IMR-90 (cell line): ENCODE measurements around the gene ACOT7. TPM values are rescaled to one million over a fixed set of nuclear protein-coding genes. Genes with fewer than 3 reads are reported as not detected.

Source experiments
- ATAC-seq: fragments of 200-7000 bp; cut with Tn5 transposase; 2 replicates; pipeline ENCODE4 v1.9.1; 2020; ENCODE audit warnings: low read depth, mild to moderate bottlenecking, moderate library complexity
- BruUV-seq: library from RNA; stranded (reverse); fragments of 400-500 nt; replicated peaks from 2 replicates; lab custom pipeline; 2021; lab: Mats Ljungman, UMichigan
- CTCF ChIA-PET: fragments of 300-600 bp; formaldehyde crosslinking; extraction: SDS; loops from one replicate; lab custom pipeline; 2021; ENCODE audit warnings: antibody characterized with exemption; lab: Yijun Ruan, JAX
- POLR2A ChIA-PET: fragments of 300-600 bp; sonication (Branson Sonifier 250); formaldehyde crosslinking; loops from one replicate; lab custom pipeline; 2022; ENCODE audit warnings: antibody characterized with exemption; ENCODE audit not compliant: unreplicated experiment; lab: Charles Lee
- DNase-seq: peaks from one replicate; pipeline ENCODE4 v3.0.0; 2013
- H2AFZ ChIP-seq: replicated peaks from 2 replicates; pipeline ENCODE3; 2013; ENCODE audit warnings: low read length, mild to moderate bottlenecking; ENCODE audit not compliant: poor library complexity
- H2AK5ac ChIP-seq: 2 replicates; pipeline ENCODE4 v1.6.1; 2013; ENCODE audit warnings: low read depth, low read length, inconsistent platforms
- H2AK9ac ChIP-seq: replicated peaks from 2 replicates; pipeline ENCODE3; 2013; ENCODE audit warnings: mild to moderate bottlenecking, low read depth, low read length, moderate library complexity; ENCODE audit not compliant: poor library complexity
- H2BK120ac ChIP-seq: 2 replicates; pipeline ENCODE4 v1.6.1; 2013; ENCODE audit warnings: low read depth, low read length, inconsistent platforms
- H2BK15ac ChIP-seq: 3 replicates; pipeline ENCODE4 v1.6.1; 2013; ENCODE audit warnings: low read depth, low read length, inconsistent platforms
- H2BK20ac ChIP-seq: 2 replicates; pipeline ENCODE4 v1.6.1; 2013; ENCODE audit warnings: low read depth, mild to moderate bottlenecking, inconsistent platforms, low read length, moderate library complexity
- H2BK5ac ChIP-seq: 2 replicates; pipeline ENCODE4 v1.6.1; 2013; ENCODE audit warnings: mild to moderate bottlenecking, low read depth, low read length, inconsistent platforms; ENCODE audit not compliant: poor library complexity, severe bottlenecking
- H3K14ac ChIP-seq: replicated peaks from 2 replicates; pipeline ENCODE4 v1.6.1; 2013; ENCODE audit warnings: low read depth, low read length, inconsistent platforms
- H3K18ac ChIP-seq: 2 replicates; pipeline ENCODE4 v1.6.1; 2013; ENCODE audit warnings: low read depth, low read length, control low read depth
- H3K23ac ChIP-seq: 2 replicates; pipeline ENCODE4 v1.6.1; 2013; ENCODE audit warnings: low read depth, low read length, inconsistent platforms
- H3K27ac ChIP-seq: 2 replicates; pipeline ENCODE4 v1.5.1; 2013; ENCODE audit warnings: mild to moderate bottlenecking, control low read depth, low read length; ENCODE audit not compliant: insufficient read depth
- H3K27me3 ChIP-seq: 2 replicates; pipeline ENCODE4 v1.6.1; 2013; ENCODE audit warnings: low read length; ENCODE audit not compliant: control insufficient read depth, insufficient read depth
- H3K36me3 ChIP-seq: 2 replicates; pipeline ENCODE4 v1.6.1; 2013; ENCODE audit warnings: low read length, mixed read lengths; ENCODE audit not compliant: control insufficient read depth, insufficient read depth
- H3K4ac ChIP-seq: 2 replicates; pipeline ENCODE4 v1.6.1; 2013; ENCODE audit warnings: low read depth, low read length, inconsistent platforms
- H3K4me1 ChIP-seq: 2 replicates; pipeline ENCODE4 v1.6.1; 2013; ENCODE audit warnings: low read length, mixed read lengths; ENCODE audit not compliant: control insufficient read depth, insufficient read depth
- H3K4me2 ChIP-seq: 2 replicates; pipeline ENCODE4 v1.6.1; 2013; ENCODE audit warnings: low read depth, mild to moderate bottlenecking, control low read depth, low read length, moderate library complexity
- H3K4me3 ChIP-seq: 2 replicates; pipeline ENCODE4 v1.5.1; 2013; ENCODE audit warnings: low read depth, mild to moderate bottlenecking, control low read depth, low read length, moderate library complexity; ENCODE audit not compliant: insufficient read depth
- H3K56ac ChIP-seq: 2 replicates; pipeline ENCODE4 v1.6.1; 2013; ENCODE audit warnings: low read length, inconsistent platforms; ENCODE audit not compliant: insufficient read depth; ENCODE audit errors: extremely low read depth
- H3K79me1 ChIP-seq, 2 experiments: 2 replicates each; pipeline ENCODE4 v1.6.1; 2013; ENCODE audit warnings: low read length in 2 of 2, inconsistent platforms in 1 of 2, low read depth in 1 of 2
- H3K9ac ChIP-seq: 2 replicates; pipeline ENCODE4 v1.6.1; 2013; ENCODE audit warnings: low read depth, low read length, control low read depth
- H3K9me1 ChIP-seq: 2 replicates; pipeline ENCODE4 v1.6.1; 2013; ENCODE audit warnings: low read length, inconsistent platforms; ENCODE audit not compliant: insufficient read depth
- H3K9me3 ChIP-seq: 2 replicates; pipeline ENCODE4 v1.6.1; 2013; ENCODE audit warnings: low read length; ENCODE audit not compliant: control insufficient read depth, insufficient read depth
- H4K20me1 ChIP-seq: 2 replicates; pipeline ENCODE4 v1.6.1; 2013; ENCODE audit warnings: low read length, inconsistent platforms; ENCODE audit not compliant: insufficient read depth
- H4K5ac ChIP-seq: 2 replicates; pipeline ENCODE4 v1.6.1; 2013; ENCODE audit warnings: mild to moderate bottlenecking, low read depth, low read length, control low read depth
- H4K8ac ChIP-seq, 2 experiments: 2 replicates each; pipeline ENCODE4 v1.6.1; 2013; ENCODE audit warnings: low read depth in 2 of 2, low read length in 2 of 2, control low read depth in 1 of 2, inconsistent platforms in 1 of 2
- H4K91ac ChIP-seq: 2 replicates; pipeline ENCODE4 v1.6.1; 2013; ENCODE audit warnings: low read depth, low read length, inconsistent platforms; ENCODE audit not compliant: insufficient read depth
- BHLHE40 ChIP-seq: fragments of 150-350 bp; IDR thresholded peaks from 2 replicates; pipeline ENCODE4 v1.6.1; 2016; ENCODE audit warnings: mild to moderate bottlenecking, low read depth, low read length
- CHD1 ChIP-seq: IDR thresholded peaks from 2 replicates; pipeline ENCODE4 v1.6.1; 2012; ENCODE audit warnings: low read depth, low read length, improper control_type of control experiment
- FOS ChIP-seq: fragments of 150-350 bp; IDR thresholded peaks from 2 replicates; pipeline ENCODE4 v1.6.1; 2016; ENCODE audit warnings: low read depth, low read length
- MAFK ChIP-seq: IDR thresholded peaks from 2 replicates; pipeline ENCODE4 v1.6.1; 2012; ENCODE audit warnings: low read depth, low read length, improper control_type of control experiment
- MAZ ChIP-seq: IDR thresholded peaks from 2 replicates; pipeline ENCODE4 v1.6.1; 2012; ENCODE audit warnings: low read depth, mild to moderate bottlenecking, low read length, improper control_type of control experiment, moderate library complexity, borderline replicate concordance
- MXI1 ChIP-seq: IDR thresholded peaks from 2 replicates; pipeline ENCODE4 v1.6.1; 2012; ENCODE audit warnings: low read depth, mild to moderate bottlenecking, low read length, moderate library complexity, borderline replicate concordance
- NFE2L2 ChIP-seq: fragments of 150-350 bp; IDR thresholded peaks from 2 replicates; pipeline ENCODE4 v1.6.1; 2016; ENCODE audit warnings: low read depth, mild to moderate bottlenecking, low read length
- POLR2A ChIP-seq: IDR thresholded peaks from 2 replicates; pipeline ENCODE4 v1.6.1; 2012; ENCODE audit warnings: mild to moderate bottlenecking, low read depth, low read length
- RAD21 ChIP-seq: IDR thresholded peaks from 2 replicates; pipeline ENCODE4 v1.6.1; 2012; ENCODE audit warnings: low read length, improper control_type of control experiment
- RCOR1 ChIP-seq: IDR thresholded peaks from 2 replicates; pipeline ENCODE4 v1.6.1; 2012; ENCODE audit warnings: mild to moderate bottlenecking, low read length, improper control_type of control experiment; ENCODE audit not compliant: insufficient replicate concordance
- RFX5 ChIP-seq: IDR thresholded peaks from 2 replicates; pipeline ENCODE4 v1.8.0; 2012; ENCODE audit warnings: low read depth, mild to moderate bottlenecking, low read length, moderate library complexity
- SMC3 ChIP-seq: fragments of 150-350 bp; IDR thresholded peaks from 2 replicates; pipeline ENCODE4 v1.6.1; 2016; ENCODE audit warnings: low read depth, mild to moderate bottlenecking, antibody characterized with exemption, low read length, moderate library complexity
- WGBS, 2 experiments: methylation state at CpG; one replicate each; pipeline versions ENCODE4 v1.1.5 to v1.1.7; 2013; ENCODE audit warnings: missing lambda C conversion rate in 2 of 2; ENCODE audit not compliant: insufficient read length in 1 of 2; ENCODE audit errors: extremely low coverage in 2 of 2; 5-methylcytosine and 5-hydroxymethylcytosine counted together
- dilution Hi-C: fragments of 300-500 bp; cut with HindIII; formaldehyde crosslinking; loops from one replicate; pipeline ENCODE4 v1.14.3; 2018; ENCODE audit warnings: low sequenced_read_pairs; ENCODE audit not compliant: unreplicated experiment
- in situ Hi-C: fragments of 300-500 bp; cut with MboI; formaldehyde crosslinking; loops from 3 replicates; pipeline ENCODE4 v1.14.3; 2019; ENCODE audit warnings: low sequenced_read_pairs, inconsistent platforms, mixed read lengths
- intact Hi-C: fragments of 100-400 bp; cut with micrococcal nuclease; formaldehyde crosslinking; loops from 2 replicates; pipeline ENCODE4 v1.10.0; 2022
- polyA plus RNA-seq, 3 experiments: library from polyadenylated mRNA; depleted of rRNA; stranded (reverse); fragments of >200 nt; gene quantifications; 2 replicates each; pipeline ENCODE4 v1.2.3, GENCODE V29; 2012; ENCODE audit warnings: low replicate concordance in 1 of 3
- total RNA-seq: library from RNA; depleted of rRNA; stranded (reverse); fragments of >200 nt; gene quantifications from 2 replicates; pipeline ENCODE4 v1.2.3, GENCODE V29; 2012
- TF ChIP-seq, protein P1 (sequence below): conservative IDR thresholded peaks from 2 replicates; pipeline ENCODE4 v1.5.1; 2012; ENCODE audit warnings: mild to moderate bottlenecking, low read depth, low read length, improper control_type of control experiment
- TF ChIP-seq, protein P2 (sequence below): fragments of 150-350 bp; IDR thresholded peaks from 2 replicates; pipeline ENCODE4 v1.6.1; 2016; ENCODE audit warnings: low read depth, mild to moderate bottlenecking, low read length, moderate library complexity, borderline replicate concordance
- TF ChIP-seq, protein P3 (sequence below): fragments of 150-350 bp; IDR thresholded peaks from 2 replicates; pipeline ENCODE4 v1.6.1; 2017; ENCODE audit warnings: mild to moderate bottlenecking, antibody characterized with exemption, low read length, low read depth

Gene ACOT7
- total and polyA plus RNA-seq, 2 of the 4 experiments (the other 2 are of a cell fraction) = 51.6 to 242 TPM

DNA sequence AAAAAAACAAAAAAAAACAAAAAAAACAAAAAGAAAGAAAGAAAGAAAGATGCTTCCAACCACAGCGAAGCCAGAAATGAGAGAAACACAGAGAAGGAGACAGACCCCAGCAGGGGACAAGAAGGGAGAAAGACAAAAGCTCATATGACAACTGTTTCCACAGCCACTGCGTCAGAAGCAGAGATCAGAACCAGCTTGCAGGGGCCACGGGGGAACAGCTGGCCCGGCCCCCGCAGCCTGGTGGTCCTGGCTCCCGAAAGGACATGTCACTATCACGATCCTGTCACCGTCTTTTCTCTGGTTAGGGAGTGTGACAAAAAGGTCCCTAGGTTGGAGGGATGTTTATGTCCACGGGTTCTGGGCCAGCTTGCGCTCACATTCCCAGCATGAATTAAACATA, 60.7 kb downstream of the ACOT7 start:
- H3K4me1 ChIP-seq = peaks cover 14% of the 10 kb centered on the region
- peaks cover 0 to 12% of the 10 kb centered on the region in 2 experiments; a peak in 2 of 4 replicates for H3K79me1 ChIP-seq
- ChIA-PET POLR2A (no interaction called here), CTCF (no interaction called here)
- TF ChIP-seq CHD1 (no peak), RFX5 (no peak), RCOR1 (no peak), MAFK (no peak), BHLHE40 (no peak), RAD21 (no peak), FOS (no peak), NFE2L2 (no peak), MXI1 (no peak), POLR2A (no peak), SMC3 (no peak), MAZ (no peak)
- TF ChIP-seq, protein P1, sequence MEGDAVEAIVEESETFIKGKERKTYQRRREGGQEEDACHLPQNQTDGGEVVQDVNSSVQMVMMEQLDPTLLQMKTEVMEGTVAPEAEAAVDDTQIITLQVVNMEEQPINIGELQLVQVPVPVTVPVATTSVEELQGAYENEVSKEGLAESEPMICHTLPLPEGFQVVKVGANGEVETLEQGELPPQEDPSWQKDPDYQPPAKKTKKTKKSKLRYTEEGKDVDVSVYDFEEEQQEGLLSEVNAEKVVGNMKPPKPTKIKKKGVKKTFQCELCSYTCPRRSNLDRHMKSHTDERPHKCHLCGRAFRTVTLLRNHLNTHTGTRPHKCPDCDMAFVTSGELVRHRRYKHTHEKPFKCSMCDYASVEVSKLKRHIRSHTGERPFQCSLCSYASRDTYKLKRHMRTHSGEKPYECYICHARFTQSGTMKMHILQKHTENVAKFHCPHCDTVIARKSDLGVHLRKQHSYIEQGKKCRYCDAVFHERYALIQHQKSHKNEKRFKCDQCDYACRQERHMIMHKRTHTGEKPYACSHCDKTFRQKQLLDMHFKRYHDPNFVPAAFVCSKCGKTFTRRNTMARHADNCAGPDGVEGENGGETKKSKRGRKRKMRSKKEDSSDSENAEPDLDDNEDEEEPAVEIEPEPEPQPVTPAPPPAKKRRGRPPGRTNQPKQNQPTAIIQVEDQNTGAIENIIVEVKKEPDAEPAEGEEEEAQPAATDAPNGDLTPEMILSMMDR = no peak
- TF ChIP-seq, protein P2, sequence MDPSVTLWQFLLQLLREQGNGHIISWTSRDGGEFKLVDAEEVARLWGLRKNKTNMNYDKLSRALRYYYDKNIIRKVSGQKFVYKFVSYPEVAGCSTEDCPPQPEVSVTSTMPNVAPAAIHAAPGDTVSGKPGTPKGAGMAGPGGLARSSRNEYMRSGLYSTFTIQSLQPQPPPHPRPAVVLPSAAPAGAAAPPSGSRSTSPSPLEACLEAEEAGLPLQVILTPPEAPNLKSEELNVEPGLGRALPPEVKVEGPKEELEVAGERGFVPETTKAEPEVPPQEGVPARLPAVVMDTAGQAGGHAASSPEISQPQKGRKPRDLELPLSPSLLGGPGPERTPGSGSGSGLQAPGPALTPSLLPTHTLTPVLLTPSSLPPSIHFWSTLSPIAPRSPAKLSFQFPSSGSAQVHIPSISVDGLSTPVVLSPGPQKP = no peak
- TF ChIP-seq, protein P3, sequence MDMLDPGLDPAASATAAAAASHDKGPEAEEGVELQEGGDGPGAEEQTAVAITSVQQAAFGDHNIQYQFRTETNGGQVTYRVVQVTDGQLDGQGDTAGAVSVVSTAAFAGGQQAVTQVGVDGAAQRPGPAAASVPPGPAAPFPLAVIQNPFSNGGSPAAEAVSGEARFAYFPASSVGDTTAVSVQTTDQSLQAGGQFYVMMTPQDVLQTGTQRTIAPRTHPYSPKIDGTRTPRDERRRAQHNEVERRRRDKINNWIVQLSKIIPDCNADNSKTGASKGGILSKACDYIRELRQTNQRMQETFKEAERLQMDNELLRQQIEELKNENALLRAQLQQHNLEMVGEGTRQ = no peak
- H3K9ac ChIP-seq = no peak overlapping the region
- in situ Hi-C loops = loop anchor here (25.0 kb wide), 1 partner anchor 821 kb away; no protein-coding TSS in a partner anchor
- H2BK20ac ChIP-seq = no peak overlapping the region
- no peak overlapping the region for H2AK9ac ChIP-seq
- no peaks in the 10 kb centered on the region for H3K27me3 ChIP-seq
- no peak overlapping the region for H2AFZ ChIP-seq
- H3K14ac ChIP-seq = no peak overlapping the region
- WGBS, 2 experiments = no CpG with 5 or more reads among the region's 10 CpGs
- no peak overlapping the region for H2AK5ac ChIP-seq
- H3K56ac ChIP-seq = no peak overlapping the region
- H3K4me3 ChIP-seq = no peak overlapping the region
- DNase-seq (no peak), ATAC-seq (no peak)
- H4K20me1 ChIP-seq = no peaks in the 10 kb centered on the region; the same call in 1 of the 2 replicates
- H2BK120ac ChIP-seq = no peak overlapping the region
- dilution Hi-C loops = no loop called here
- no peak overlapping the region for H4K8ac ChIP-seq
- intact Hi-C loops = no loop called here
- no peak overlapping the region for H3K18ac ChIP-seq
- no peak overlapping the region for H4K5ac ChIP-seq
- H3K4me2 ChIP-seq = no peak overlapping the region
- no peak overlapping the region for H3K4ac ChIP-seq
- H4K91ac ChIP-seq = no peak overlapping the region
- H2BK5ac ChIP-seq = no peak overlapping the region
- no TSS peak for BruUV-seq
- H3K27ac ChIP-seq = no peak overlapping the region
- peaks cover 8% of the 10 kb centered on the region; the same call in 1 of the 2 replicates for H3K9me1 ChIP-seq
- no peaks in the 10 kb centered on the region for H3K36me3 ChIP-seq
- no peaks in the 10 kb centered on the region for H3K9me3 ChIP-seq
- no peak overlapping the region for H2BK15ac ChIP-seq
- H3K23ac ChIP-seq = no peak overlapping the region
